Thyroid gland (tissue), 4 donors: Measurements from ENCODE around the gene SNAP47.

Experiments used
- POLR2A ChIP-seq, 2 donors: fragments of 450-650 bp; IDR thresholded peaks; one replicate each; pipeline ENCODE4 v1.6.1; 2017; ENCODE audit warnings: antibody characterized with exemption in 2 of 2, mild to moderate bottlenecking in 2 of 2, moderate library complexity in 1 of 2
- TF ChIP-seq, protein P1 (sequence below), 6 experiments: fragments of 200-600 bp in 3 of 6; fragments of 450-650 bp in 3 of 6; sonication (generic) in 3 of 6; IDR thresholded peaks; one replicate each; pipeline ENCODE4 v1.5.1; 2016 to 2019; ENCODE audit warnings: antibody characterized with exemption in 6 of 6, mild to moderate bottlenecking in 2 of 6, inconsistent platforms in 1 of 6, moderate library complexity in 1 of 6

DNA sequence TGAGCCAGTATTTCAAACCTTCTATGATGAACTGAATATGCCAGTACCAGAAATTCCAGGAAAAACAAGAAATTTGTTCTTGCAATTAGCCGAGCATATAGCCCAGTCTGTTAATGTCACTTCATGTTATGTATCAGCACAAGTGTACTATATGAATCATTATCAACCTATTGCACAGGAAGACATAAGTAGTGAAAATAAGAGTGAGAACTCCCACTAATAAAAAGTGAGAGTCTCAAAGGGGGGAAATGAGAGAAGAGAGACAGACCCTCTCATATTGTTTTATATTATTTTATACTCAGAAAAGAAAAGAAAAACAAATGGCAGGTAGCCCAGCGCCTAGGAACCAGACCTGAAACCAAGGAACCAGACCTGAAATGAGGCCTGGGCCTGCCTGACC, 16.3 kb upstream of the SNAP47 start:
- TF ChIP-seq, protein P1, sequence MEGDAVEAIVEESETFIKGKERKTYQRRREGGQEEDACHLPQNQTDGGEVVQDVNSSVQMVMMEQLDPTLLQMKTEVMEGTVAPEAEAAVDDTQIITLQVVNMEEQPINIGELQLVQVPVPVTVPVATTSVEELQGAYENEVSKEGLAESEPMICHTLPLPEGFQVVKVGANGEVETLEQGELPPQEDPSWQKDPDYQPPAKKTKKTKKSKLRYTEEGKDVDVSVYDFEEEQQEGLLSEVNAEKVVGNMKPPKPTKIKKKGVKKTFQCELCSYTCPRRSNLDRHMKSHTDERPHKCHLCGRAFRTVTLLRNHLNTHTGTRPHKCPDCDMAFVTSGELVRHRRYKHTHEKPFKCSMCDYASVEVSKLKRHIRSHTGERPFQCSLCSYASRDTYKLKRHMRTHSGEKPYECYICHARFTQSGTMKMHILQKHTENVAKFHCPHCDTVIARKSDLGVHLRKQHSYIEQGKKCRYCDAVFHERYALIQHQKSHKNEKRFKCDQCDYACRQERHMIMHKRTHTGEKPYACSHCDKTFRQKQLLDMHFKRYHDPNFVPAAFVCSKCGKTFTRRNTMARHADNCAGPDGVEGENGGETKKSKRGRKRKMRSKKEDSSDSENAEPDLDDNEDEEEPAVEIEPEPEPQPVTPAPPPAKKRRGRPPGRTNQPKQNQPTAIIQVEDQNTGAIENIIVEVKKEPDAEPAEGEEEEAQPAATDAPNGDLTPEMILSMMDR (IDR thresholded peaks at IDR 0.05): no peak
- TF ChIP-seq POLR2A (IDR thresholded peaks at IDR 0.05): no peak
